ENCODE measurements around the gene CNTN4.

DNA sequence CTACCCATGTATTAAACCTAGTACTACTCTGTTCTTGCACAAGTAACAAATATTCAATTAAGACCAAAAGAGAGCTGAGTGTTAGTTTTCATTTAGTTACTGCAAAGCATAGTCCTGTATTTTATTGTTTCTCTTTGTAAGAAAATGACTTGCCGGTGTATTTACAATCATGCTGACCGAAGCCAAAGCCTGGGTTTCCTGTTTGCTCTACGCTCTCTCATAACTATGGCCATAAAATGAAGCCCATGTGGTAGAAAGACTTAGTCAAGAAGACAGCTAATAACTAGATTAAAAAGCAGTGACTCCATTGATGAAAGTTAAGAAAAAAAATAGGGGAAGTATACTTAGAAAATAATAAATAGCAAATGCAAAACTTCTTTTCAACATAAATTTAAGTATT is 479.9 kb downstream of the CNTN4 start:
- no peak for TF ChIP-seq ATF1 (CRISPR knock-in tag; IDR thresholded peaks at IDR 0.05)
- TF ChIP-seq ZNF121 (CRISPR knock-in tag; IDR thresholded peaks at IDR 0.05): no peak
- TF ChIP-seq, protein P1, sequence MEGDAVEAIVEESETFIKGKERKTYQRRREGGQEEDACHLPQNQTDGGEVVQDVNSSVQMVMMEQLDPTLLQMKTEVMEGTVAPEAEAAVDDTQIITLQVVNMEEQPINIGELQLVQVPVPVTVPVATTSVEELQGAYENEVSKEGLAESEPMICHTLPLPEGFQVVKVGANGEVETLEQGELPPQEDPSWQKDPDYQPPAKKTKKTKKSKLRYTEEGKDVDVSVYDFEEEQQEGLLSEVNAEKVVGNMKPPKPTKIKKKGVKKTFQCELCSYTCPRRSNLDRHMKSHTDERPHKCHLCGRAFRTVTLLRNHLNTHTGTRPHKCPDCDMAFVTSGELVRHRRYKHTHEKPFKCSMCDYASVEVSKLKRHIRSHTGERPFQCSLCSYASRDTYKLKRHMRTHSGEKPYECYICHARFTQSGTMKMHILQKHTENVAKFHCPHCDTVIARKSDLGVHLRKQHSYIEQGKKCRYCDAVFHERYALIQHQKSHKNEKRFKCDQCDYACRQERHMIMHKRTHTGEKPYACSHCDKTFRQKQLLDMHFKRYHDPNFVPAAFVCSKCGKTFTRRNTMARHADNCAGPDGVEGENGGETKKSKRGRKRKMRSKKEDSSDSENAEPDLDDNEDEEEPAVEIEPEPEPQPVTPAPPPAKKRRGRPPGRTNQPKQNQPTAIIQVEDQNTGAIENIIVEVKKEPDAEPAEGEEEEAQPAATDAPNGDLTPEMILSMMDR (IDR thresholded peaks at IDR 0.05): no peak
- TF ChIP-seq TP53 (CRISPR knock-in tag; IDR thresholded peaks at IDR 0.05): no peak
- TF ChIP-seq CREB1 (CRISPR knock-in tag; IDR thresholded peaks at IDR 0.05): no peak
- no peak for TF ChIP-seq FOXJ3 (CRISPR knock-in tag; IDR thresholded peaks at IDR 0.05; ENCODE audit: borderline replicate concordance)
- no peak for TF ChIP-seq EMX1 (CRISPR knock-in tag; IDR thresholded peaks at IDR 0.05)
